GM21529 (cell line): ENCODE results near the gene PHF21B.
"Not testable (repeated sequence)": the region's sequence is repeated elsewhere in the genome, so short reads cannot be mapped to it uniquely, and the experiment has no call there.

Experiments used
- ATAC-seq: cut with Tn5 transposase; IDR thresholded peaks from one replicate; pipeline ENCODE4 v1.9.1; 2021; ENCODE audit not compliant: unreplicated experiment

Gene PHF21B

DNA sequence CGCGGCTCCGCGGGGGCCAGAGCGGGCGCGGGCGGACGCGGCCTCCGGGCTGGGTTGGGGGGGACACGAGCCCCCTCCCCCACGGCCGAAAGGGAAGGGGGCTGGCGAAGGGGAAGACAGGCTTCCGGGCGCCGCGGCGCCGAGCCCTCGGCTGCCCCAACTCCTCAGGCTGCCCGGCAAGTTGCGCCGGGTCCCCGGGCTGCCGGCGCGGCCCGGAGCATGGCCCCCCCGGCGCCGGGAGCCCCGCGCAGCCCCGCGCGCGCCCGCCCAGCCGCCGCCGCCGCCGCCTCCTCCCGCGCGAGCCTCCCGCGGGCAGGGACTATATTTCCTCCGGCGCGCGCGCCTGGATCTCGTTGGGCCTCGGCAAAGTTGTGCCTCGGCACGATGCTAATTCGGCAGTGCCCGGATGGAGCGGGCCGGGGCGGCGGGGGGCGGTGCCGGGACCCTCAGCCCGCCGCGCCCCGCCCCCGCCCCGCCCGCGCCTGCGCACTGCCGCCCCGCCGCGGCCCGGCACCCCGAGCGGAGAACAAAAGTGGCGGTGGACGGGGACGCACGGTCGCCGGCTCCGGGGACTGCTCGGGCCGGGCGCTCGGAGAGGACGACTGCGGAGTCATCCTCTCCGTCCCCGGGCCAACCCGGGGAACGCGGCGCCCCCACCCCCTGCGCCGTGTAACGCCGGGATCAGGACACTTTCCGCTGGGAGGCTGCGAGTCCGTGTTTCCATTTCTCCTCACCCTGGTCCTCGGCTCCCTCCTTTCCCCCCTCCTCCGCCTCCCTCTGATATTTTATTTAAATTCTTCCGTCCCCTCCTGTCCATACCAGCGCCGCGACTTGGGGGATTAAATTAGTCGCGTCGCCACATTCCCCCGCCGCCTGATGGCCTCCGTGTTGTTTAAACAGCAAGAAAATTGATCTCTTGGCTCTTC, at the start of gene PHF21B:
TSS of gene PHF21B (minus strand) at position 400 of the 926 bp plus-strand sequence. CDS start 456 bp downstream, outside the sequence.
- no peak for ATAC-seq

DNA sequence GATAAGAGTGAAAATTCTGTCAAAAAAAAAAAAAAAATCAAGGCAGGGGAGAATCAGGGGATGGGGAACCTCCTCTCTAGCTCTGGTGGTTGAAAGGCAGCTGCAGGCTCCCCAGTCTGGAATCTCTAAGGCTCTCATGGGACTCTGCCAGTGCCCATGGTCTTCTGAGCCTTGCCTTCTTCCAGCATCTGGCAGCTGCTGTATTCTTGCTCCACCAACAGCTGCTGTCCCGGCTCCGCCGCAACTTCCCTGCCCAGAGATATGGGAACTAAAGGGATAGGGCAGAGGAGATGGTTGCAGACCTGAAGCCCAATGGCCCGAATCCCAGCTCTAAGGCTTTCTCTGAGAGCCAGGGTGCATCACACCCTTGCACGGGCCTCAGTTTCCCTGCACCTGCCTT, 49.5 kb upstream of the PHF21B start:
- ATAC-seq = no peak

DNA sequence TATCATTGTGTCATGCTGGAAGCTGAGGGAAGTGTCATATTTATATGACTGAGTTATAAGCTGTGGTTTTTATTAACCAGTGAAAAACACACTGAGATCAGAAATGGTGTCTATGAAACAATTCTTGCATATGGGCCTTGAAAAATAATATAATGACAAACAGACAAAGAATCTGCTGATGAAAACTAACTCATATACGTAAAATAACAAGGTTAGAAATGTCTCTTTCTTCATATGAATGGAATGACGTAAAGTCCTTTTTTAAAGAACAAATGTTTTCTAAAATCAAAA, 48.8 kb upstream of the PHF21B start:
- ATAC-seq = no peak

DNA sequence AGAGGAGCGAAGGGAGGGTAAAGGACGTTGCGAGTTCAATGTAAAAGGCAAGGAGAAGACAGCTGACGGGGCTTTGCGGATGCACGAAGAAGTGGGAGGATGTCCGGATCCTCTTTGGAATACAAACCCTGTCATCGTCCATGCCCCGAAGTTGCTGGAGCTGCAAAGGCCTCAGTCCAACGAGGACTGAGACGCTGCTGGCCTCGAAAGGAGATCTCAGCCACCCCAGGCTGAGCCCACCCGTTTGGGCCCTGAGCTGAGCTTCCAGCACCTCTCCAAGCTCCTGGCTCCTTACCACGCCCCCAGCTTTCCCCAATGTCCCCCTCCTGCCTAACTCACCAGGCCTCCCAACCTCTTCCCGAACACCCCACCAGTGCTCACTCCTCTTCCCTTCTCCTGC, 46.1 kb upstream of the PHF21B start:
- no peak for ATAC-seq

DNA sequence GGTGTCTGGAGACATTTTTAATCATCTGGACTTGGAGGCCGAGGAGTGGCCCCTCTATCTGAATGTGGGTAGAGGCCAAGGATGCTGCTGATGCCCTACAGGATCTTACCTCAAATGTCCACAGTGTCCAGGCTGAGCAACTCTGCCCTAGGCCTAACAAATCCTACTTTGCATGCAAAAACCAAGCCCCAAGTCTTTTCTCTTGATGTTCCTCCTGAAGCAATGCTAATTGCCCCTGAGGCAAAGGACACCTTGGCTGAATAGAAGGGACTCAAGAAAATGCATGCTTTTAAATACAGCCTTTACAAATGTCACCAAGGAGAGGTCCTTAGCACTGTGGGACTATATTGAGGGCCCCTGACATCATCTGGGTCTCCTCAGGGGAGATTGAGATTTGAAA, 43.8 kb upstream of the PHF21B start:
- ATAC-seq = no peak

DNA sequence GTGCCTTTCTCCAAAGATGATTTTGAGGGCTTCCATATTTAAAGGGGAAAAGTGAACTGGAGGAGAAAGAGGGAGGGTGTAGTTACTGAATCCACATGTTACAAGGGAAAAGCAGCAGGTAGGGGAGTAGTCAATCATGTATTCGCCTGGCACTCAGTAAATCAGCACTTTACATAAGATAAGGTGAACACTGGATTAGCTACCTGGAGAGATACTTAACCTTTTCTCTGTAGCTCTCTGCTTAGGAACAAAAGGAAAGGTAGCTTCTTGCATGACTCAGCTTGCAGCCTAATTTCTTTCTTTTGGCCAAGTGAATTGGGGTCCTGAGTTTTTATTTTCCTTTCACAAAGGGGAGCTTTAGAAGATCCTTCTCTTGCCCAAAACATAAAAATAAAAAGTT, 43.3 kb upstream of the PHF21B start:
- ATAC-seq = no peak

DNA sequence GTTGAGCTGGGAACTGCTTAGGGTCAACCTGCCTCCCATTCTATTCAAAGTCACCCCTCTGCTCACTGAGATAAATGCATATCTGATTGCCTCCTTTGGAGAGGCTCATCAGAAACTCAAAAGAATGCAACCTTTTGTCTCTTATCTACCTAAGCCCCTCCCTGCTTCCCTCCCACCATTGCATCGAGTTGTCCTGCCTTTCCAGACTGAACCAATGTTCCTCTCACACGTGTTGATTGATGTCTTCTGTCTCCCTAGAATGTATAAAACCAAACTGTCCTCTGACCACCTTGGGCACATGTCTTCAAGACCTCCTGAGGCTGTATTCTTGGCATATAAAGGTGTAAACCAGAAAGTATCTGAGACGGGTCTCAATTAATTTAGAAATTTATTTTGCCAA, 42.9 kb upstream of the PHF21B start:
- ATAC-seq = not testable (repeated sequence)

DNA sequence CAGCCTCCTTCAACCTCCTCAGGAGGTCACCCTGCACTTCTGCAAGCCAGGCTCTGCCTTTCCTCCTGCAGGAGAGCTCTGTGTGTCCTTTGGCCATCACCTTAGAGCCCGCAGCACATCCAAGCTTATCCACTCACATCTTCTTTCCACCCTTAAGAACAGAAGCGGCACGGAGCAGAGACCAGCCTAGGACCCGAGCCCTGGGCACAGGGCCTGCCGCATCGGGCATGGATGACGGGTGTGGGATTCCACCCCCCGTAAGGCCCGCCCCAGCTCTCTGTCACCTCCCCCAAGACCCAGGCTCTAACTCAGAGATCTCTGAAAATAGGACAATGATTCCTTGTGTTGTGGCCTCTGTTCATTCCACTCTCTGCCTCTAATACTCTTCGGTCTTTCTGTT, 42.1 kb upstream of the PHF21B start:
- no peak for ATAC-seq

DNA sequence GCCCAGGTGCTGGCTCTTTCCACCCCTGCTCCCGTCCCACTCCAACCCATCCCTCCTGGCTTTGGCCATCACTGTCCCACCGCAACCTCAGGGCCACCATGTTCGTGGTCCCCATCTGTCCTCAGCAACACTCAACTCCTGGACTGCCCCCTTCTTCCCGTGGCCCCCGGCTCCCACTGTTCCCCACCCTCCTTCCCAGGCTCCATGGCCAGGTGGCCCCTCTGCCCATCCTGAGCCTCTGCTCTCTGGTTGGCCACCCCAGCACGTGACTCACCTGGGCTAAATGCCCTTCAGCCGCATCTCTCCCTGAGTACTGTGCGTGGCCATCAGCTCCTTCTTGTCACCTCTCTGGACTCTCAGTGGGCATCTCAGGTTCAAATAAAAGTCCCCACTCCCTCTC, 41.6 kb upstream of the PHF21B start:
- ATAC-seq = no peak

DNA sequence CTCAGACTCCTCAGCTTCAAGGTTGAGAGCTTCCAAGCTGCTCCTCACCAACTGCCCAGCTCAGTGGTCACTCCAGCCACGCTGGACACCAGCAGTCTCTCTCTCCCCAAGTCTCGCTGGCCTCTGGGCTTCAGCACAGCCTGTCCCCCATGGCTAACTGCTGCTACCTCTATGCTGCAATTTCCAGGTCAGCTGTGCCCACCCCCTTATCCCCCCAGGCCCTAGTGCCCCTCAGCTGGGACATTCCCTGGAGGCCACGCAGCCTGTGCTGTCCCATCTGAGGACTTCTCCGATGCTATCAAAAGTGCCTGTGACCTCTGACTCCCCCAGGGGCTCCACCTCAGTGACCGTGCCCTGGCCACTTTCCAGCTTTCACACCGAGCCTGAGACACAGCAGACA, 37.5 kb upstream of the PHF21B start:
- ATAC-seq = no peak

DNA sequence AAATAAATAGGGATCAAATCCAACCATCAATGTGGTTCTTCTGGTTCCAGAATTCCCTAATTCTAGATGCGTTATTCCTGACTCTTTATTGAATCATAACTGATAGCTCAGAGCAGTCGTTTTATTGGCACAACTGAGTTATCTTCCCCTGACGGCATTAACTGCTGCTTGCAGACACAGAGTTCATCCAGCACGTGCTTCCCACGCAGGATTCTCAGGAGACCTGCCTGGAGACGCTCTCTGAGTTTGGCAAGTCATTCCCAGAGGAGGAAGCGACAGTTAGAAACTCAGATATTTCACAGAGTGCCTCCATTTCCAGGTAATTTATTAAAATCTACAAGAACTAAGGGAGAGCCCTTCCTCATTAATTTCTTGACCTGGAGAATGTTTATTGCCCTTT, 35.4 kb upstream of the PHF21B start:
- no peak for ATAC-seq

DNA sequence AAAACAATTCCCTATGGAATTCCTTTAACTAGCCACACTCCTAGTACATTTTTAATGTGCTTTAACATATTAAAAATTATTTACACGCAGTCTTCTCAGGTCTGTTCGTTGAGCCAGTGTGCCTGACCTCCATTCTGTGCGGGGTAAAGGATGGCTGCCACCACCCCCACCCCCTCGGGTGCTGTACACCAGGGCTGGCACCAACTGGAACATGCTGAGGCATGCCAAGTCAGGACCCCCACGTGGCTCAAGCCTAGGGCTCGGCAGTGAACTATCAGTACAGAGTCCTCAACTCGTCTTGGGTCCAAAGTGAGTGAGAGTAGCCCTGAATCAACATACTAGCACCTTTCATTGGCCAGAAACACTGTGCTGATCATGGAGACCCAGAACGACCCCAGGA, 32.5 kb upstream of the PHF21B start:
- no peak for ATAC-seq

DNA sequence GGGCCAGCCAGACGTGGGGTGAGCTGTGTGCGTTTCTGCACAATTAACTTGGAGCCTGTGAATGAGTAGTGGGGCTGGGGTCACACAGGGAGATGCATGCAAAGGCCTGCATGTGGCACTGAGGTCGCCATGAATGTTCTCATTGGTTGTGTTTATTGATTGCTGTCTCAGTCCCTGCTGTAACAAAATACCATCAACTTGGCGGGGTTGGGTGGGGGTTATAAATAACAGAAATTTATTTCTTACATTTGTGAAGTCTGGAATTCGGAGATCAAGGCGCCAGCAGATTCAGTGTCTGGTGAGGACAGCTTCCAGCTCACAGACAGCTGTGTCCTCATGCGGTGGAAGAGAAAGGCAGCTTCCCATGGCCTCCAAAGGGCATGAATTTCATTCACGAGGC, 29.3 kb upstream of the PHF21B start:
- no peak for ATAC-seq

DNA sequence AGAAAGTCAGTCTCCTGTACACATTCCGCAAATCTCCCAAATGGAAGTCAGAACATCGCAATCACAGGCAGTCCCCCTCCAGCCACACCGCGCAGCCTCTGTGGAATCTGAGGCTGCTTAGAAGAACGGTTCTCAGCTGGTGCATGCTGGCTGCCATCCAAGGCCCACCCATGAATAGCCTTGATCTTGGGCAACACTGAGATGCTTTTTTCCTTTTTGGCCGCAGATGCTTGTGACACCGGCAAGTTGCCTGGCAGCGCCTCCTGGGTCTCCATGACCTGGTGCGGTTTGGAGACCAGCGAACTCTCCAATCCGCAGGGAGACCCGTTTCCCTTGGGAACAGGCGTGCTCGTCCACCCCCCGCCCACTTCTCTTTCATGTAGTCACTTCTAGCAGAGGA, 26.3 kb upstream of the PHF21B start:
- no peak for ATAC-seq

DNA sequence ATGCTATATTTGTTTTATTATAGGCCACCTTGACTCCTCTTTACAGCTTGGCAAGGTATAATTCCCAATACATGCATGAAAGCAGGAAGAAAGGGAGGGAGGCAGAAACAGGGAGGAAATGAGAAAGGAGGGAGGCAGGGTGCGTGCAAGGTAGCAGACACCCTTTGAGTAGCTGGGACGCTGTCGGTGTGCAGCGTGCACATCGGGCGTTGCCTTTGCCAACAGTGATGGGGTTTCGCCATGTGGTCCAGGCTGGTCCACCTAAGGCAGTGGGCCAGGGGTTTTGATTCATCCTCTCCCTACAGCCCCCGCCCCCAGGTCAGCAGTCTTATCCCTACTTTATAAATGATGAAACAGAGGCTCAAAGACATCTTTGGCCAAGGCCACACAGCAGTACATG, 25.0 kb upstream of the PHF21B start:
- ATAC-seq = no peak

DNA sequence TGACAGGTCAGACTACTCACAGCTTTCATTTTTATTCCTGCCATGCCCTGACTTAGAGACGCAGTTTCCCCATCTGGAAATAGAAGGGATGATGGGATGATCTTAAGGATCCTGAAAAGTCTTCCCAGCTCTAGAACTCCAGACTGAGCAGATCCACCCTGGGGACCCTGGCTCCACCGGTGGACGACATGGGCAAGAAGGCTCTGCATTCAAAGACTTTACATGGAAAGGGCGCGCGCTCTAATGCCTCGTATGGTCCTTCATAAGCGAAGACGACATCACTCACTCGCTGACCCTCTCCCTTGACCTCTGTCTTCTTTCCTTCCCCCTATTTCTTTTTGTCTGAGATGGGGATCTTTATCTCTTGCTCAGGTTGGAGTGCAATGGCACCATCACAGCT, 24.4 kb upstream of the PHF21B start:
- ATAC-seq = no peak

DNA sequence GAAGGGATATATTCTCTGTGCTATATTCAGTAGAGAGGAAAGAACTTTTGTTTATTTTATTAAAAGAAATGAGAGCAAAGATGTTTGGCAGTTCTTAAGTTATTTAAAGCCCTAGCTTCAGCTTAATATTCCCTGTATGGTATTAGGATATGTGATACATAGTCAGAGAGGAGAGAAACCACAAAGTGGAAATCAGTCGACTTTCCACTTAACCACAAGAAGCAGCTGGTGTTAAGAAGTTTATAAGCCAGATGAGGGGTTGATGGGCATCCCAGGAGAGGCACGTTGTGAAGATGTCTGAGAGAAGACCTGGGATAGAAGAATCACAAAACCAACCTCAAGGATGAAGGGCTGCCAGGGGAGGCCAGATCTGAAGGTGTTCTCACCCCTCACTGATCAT, 23.3 kb upstream of the PHF21B start:
- ATAC-seq = no peak

DNA sequence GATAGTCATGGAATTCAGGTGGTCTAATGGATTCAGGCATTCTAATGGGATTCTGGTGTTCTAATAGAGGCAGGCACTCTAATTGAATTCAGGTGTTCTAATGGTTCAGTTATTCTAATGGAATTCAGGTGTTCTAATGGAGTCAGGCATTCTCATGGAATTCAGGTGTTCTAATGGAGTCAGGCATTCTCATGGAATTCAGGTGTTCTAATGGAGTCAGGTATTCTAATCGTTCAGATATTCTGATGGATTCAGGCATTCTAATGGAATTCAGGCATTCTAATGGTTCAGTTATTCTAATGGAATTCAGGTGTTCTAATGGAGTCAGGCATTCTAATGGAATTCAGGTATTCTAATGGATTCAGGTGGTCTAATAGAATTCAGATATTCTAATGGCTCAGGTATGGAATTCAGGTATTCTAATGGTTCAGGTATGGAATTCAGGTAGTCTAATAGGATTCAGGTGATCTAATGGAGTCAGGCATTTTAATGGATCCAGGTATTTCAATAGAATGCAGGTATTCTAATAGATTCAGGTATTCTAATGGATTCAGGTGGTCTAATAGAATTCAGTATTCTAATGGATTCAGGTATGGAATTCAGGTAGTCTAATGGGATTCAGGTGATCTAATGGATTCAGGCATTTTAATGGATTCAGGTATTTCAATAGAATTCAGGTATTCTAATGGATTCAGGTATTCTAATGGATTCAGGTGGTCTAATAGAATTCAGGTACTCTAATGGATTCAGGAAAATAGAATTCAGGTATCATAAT, 22.0 kb upstream of the PHF21B start:
- no peak for ATAC-seq

DNA sequence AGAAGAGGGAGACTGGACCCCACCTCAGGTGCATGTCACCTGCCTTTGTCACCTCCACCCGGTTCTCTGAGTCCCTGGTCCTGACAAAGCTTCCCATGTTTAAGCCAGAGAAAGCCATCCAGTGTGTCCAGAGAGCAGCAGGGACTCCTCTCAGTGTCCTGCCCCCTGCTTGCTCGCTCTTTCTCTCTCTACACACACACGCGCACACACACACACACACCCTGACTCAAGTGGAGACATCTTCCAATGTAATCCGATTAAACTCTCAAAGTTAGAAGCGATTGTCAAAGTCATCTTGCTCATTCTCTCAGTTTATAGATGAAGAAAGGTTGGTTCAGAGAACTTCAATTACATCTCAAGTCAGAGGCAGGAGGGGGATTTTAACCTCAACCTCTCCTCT, 19.7 kb upstream of the PHF21B start:
- ATAC-seq = no peak

DNA sequence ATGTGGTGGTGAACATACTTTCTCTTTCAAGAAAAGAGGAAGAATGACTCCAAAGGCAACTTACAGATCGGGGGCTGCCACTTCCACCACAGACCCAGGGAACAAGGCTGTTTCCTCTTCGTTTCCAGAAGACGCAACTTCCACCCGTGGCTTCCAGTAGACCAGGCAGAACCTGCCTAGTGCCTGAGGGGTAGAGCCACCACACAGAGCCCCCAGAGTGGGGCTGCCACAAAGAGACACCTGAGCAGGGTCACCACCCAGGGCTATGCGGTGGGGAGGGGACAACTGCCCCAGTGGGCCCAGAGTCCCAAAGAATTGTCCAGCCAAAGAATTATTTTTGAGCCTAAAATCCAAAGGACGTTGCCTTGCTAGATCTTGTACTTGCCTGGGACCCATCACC, 16.7 kb upstream of the PHF21B start:
- no peak for ATAC-seq

DNA sequence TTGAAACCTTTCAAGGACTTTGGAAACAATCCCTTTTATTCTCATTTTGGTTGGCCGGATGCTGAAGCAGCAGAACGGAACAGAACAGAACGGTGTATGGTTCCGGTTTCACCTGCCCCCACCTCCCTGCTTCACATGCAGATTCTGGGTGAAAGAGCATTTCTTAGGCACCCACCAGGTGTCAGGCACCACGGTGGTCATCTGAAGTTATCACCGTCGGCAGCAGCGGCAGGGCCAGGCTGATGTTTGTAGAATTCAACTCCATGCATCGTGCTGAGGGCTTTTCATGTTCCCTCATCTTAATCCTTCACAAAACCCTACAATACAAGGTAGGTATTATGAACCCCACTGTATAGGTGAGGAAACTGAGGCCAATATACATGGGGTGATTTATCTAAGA, 13.6 kb upstream of the PHF21B start:
- ATAC-seq = no peak

DNA sequence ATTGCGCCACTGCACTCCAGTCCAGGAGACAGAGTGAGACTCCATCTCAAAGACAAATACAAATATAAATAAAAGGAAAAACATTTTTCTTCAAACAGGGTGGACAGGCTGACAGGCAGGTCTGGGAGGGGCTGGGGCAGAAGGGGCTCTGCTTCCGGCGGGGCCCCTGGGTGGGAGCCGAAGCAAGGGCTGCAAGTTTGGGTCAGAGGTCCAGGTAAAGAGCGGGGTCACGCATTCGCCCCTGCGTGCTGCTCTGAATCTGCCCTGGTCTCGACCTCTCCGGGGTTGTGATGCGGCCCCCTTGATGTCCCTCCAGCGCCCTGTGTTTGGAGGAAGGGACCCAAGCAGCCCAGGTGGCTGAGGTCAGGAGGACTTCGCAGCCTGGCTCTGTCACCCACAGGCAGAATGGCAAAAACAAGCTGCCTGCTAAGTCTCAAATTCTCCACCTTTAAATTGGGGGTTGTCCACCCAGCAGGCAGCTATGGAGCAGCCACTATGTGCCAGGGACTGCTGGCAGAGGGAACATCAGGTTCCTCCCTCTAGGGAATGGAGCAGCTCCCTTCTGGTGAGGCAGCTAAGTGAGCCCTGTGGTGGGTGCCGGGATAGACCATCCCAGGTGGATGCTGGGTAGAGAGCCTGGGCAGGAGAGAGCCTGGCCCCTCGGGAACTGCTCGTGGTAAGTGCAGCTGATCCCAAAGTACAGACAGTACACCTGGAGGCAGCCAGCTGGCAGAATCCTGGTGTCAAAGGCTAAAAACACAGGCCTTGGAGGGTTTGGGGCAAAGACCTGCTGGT, 10.3 kb upstream of the PHF21B start:
- ATAC-seq = no peak
